Mesenchymal stem cell (in vitro differentiated cells and primary cell): ENCODE measurements around the gene UGT1A3.

Source experiments
- DNase-seq: peaks from one replicate; pipeline ENCODE4 v3.0.0-alpha.2; 2013
- H2AFZ ChIP-seq: one replicate; pipeline ENCODE4 v1.6.1; 2013; ENCODE audit warnings: low read depth, mild to moderate bottlenecking, control low read depth, inconsistent platforms, low read length, moderate library complexity
- H2AK5ac ChIP-seq: 2 replicates; pipeline ENCODE4 v1.6.1; 2013; ENCODE audit warnings: low read length, moderate library complexity, mild to moderate bottlenecking, inconsistent platforms; ENCODE audit not compliant: severe bottlenecking
- H2BK120ac ChIP-seq: one replicate; pipeline ENCODE4 v1.6.1; 2013; ENCODE audit warnings: low read depth, mild to moderate bottlenecking, inconsistent platforms, low read length, moderate library complexity
- H2BK12ac ChIP-seq, 2 experiments: one replicate each; pipeline ENCODE4 v1.6.1; 2013; ENCODE audit warnings: inconsistent platforms in 2 of 2, low read length in 2 of 2, mild to moderate bottlenecking in 2 of 2, moderate library complexity in 2 of 2, control low read depth in 1 of 2
- H2BK15ac ChIP-seq: one replicate; pipeline ENCODE4 v1.6.1; 2013; ENCODE audit warnings: mild to moderate bottlenecking, low read depth, inconsistent platforms; ENCODE audit not compliant: poor library complexity, severe bottlenecking
- H2BK5ac ChIP-seq: 2 replicates; pipeline ENCODE4 v1.6.1; 2013; ENCODE audit warnings: low read depth, mild to moderate bottlenecking, low read length, control low read depth, inconsistent platforms; ENCODE audit not compliant: poor library complexity, severe bottlenecking
- H3K14ac ChIP-seq, 2 experiments: one replicate each; pipeline ENCODE4 v1.6.1; 2013; ENCODE audit warnings: inconsistent platforms in 2 of 2, low read length in 2 of 2, control low read depth in 1 of 2, mild to moderate bottlenecking in 1 of 2, moderate library complexity in 1 of 2
- H3K18ac ChIP-seq, 2 experiments: one replicate each; pipeline ENCODE4 v1.6.1; 2013; ENCODE audit warnings: inconsistent platforms in 2 of 2, low read length in 2 of 2, control low read depth in 1 of 2, low read depth in 1 of 2, mild to moderate bottlenecking in 1 of 2
- H3K23ac ChIP-seq, 2 experiments: one replicate each; pipeline ENCODE4 v1.6.1; 2013; ENCODE audit warnings: inconsistent platforms in 2 of 2, low read length in 2 of 2, mild to moderate bottlenecking in 2 of 2, moderate library complexity in 2 of 2, control low read depth in 1 of 2
- H3K27ac ChIP-seq: 2 replicates; pipeline ENCODE4 v1.5.1; 2013; ENCODE audit warnings: mild to moderate bottlenecking, moderate library complexity, low read length, control low read depth, inconsistent platforms; ENCODE audit not compliant: poor library complexity, severe bottlenecking
- H3K27me3 ChIP-seq, 2 experiments: 2 replicates each; pipeline versions ENCODE4 v1.6.1 to v1.7.0; 2013; ENCODE audit warnings: low read length in 2 of 2, mild to moderate bottlenecking in 2 of 2, moderate library complexity in 2 of 2, control low read depth in 1 of 2, inconsistent platforms in 1 of 2; ENCODE audit not compliant: control insufficient read depth in 1 of 2, insufficient read depth in 1 of 2
- H3K36me3 ChIP-seq, 2 experiments: 2 replicates each; pipeline versions ENCODE4 v1.6.1 to v1.7.0; 2013; ENCODE audit warnings: low read length in 2 of 2, control low read depth in 1 of 2, inconsistent platforms in 1 of 2, low read depth in 1 of 2, mild to moderate bottlenecking in 1 of 2; ENCODE audit not compliant: insufficient read depth in 2 of 2, control insufficient read depth in 1 of 2
- H3K4ac ChIP-seq, 2 experiments: one replicate each; pipeline ENCODE4 v1.6.1; 2013; ENCODE audit warnings: inconsistent platforms in 2 of 2, low read length in 2 of 2, mild to moderate bottlenecking in 2 of 2, moderate library complexity in 2 of 2, control low read depth in 1 of 2, low read depth in 1 of 2
- H3K4me1 ChIP-seq: 2 replicates; pipeline ENCODE4 v1.6.1; 2013; ENCODE audit warnings: low read depth, low read length, control low read depth; ENCODE audit not compliant: control insufficient read depth, insufficient read depth
- H3K4me2 ChIP-seq: 2 replicates; pipeline ENCODE4 v1.6.1; 2013; ENCODE audit warnings: low read length, mild to moderate bottlenecking, inconsistent platforms; ENCODE audit not compliant: poor library complexity, severe bottlenecking
- H3K4me3 ChIP-seq, 2 experiments: 2 replicates each; pipeline versions ENCODE4 v1.5.1 to v1.7.0; 2013; ENCODE audit warnings: low read length in 2 of 2, mild to moderate bottlenecking in 2 of 2, control low read depth in 1 of 2, low read depth in 1 of 2; ENCODE audit not compliant: insufficient read depth in 1 of 2
- H3K79me1 ChIP-seq: replicated peaks from 2 replicates; pipeline ENCODE4 v1.6.1; 2013; ENCODE audit warnings: mild to moderate bottlenecking, control low read depth, low read length, inconsistent platforms; ENCODE audit not compliant: poor library complexity, severe bottlenecking
- H3K9ac ChIP-seq: 2 replicates; pipeline ENCODE4 v1.7.0; 2013; ENCODE audit warnings: mild to moderate bottlenecking, low read length, moderate library complexity
- H3K9me3 ChIP-seq: 2 replicates; pipeline ENCODE4 v1.7.0; 2013; ENCODE audit warnings: mild to moderate bottlenecking, low read length; ENCODE audit not compliant: control insufficient read depth
- H4K8ac ChIP-seq: one replicate; pipeline ENCODE4 v1.6.1; 2013; ENCODE audit warnings: inconsistent platforms, mild to moderate bottlenecking, low read length, moderate library complexity
- H4K91ac ChIP-seq: one replicate; pipeline ENCODE4 v1.6.1; 2013; ENCODE audit warnings: mild to moderate bottlenecking, low read length, inconsistent platforms
- WGBS: methylation state at CpG from one replicate; pipeline ENCODE4 v1.1.7; 2013; ENCODE audit warnings: mixed read lengths; 5-methylcytosine and 5-hydroxymethylcytosine counted together

Gene UGT1A3

GRCh38 chr2:233772583-233772982 is 43.7 kb downstream of the UGT1A3 start:
- Histone ChIP-seq H3K9me3 (peaks cover 3% of the 10 kb centered on the region), H3K9ac (no peak overlapping the region), H2BK15ac (no peak overlapping the region), H2AK5ac (no peak overlapping the region), H2BK5ac (no peak overlapping the region), H3K14ac (no peak overlapping the region), H4K8ac (no peak overlapping the region), H3K4me1 (no peaks in the 10 kb centered on the region), H3K4me3 (no peak overlapping the region), H3K27me3 (peaks cover 9 to 10% of the 10 kb centered on the region in 2 experiments), H4K91ac (no peak overlapping the region), H3K79me1 (no peaks in the 10 kb centered on the region), H3K4ac (no peak overlapping the region), H3K36me3 (no peaks in the 10 kb centered on the region), H2BK12ac (no peak overlapping the region), H2AFZ (no peak overlapping the region), H3K27ac (no peak overlapping the region), H3K4me2 (no peak overlapping the region), H2BK120ac (no peak overlapping the region), H3K23ac (no peak overlapping the region), H3K18ac (no peak overlapping the region)
- WGBS, result 85% methylated on average over 5 of the region's 5 CpGs
- DNase-seq, result no peak

DNA sequence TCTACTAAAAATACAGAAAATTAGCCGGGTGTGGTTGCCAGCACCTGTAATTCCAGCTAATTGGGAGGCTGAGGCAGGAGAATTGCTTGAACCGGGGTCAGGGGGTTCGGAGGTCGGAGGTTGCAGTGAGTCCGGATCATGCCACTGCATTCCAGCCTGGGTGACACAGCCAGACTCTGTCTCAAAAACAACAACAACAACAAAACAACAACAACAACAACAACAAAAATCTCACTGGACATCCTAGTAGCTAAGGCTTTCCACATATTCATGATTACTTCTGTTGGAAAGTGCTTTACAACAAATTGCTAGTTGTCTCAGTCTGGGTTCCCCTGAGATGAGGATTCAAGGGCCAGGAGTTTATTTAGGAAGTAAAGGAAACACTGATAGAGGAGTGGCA is 45.0 kb downstream of the UGT1A3 start:
- peaks cover 3% of the 10 kb centered on the region for H3K9me3 ChIP-seq
- peaks cover 4 to 12% of the 10 kb centered on the region in 2 experiments for H3K27me3 ChIP-seq
- no peak overlapping the region for H3K23ac ChIP-seq
- H3K36me3 ChIP-seq, result no peaks in the 10 kb centered on the region
- H3K79me1 ChIP-seq, result no peaks in the 10 kb centered on the region
- no peak overlapping the region for H4K8ac ChIP-seq
- no peak overlapping the region for H3K4ac ChIP-seq
- H2AFZ ChIP-seq, result no peak overlapping the region
- 60% methylated on average over 5 of the region's 5 CpGs for WGBS
- H2BK5ac ChIP-seq, result no peak overlapping the region
- no peak overlapping the region for H2AK5ac ChIP-seq
- H3K4me1 ChIP-seq, result no peaks in the 10 kb centered on the region
- DNase-seq, result no peak
- H3K18ac ChIP-seq, result no peak overlapping the region
- no peak overlapping the region for H3K4me3 ChIP-seq
- H2BK12ac ChIP-seq, result no peak overlapping the region
- H3K27ac ChIP-seq, result no peak overlapping the region
- no peak overlapping the region for H4K91ac ChIP-seq
- H2BK15ac ChIP-seq, result no peak overlapping the region
- H3K14ac ChIP-seq, result no peak overlapping the region
- H3K9ac ChIP-seq, result no peak overlapping the region
- no peak overlapping the region for H2BK120ac ChIP-seq
- no peak overlapping the region for H3K4me2 ChIP-seq

GRCh38 chr2:233775414-233775813 is 46.6 kb downstream of the UGT1A3 start:
- Histone ChIP-seq H4K8ac (no peak overlapping the region), H2AFZ (no peak overlapping the region), H3K14ac (no peak overlapping the region), H3K79me1 (no peaks in the 10 kb centered on the region), H2AK5ac (no peak overlapping the region), H2BK12ac (no peak overlapping the region), H2BK120ac (no peak overlapping the region), H4K91ac (no peak overlapping the region), H3K4me1 (no peaks in the 10 kb centered on the region), H3K9me3 (peaks cover 3% of the 10 kb centered on the region), H2BK5ac (no peak overlapping the region), H3K18ac (no peak overlapping the region), H3K23ac (no peak overlapping the region), H3K4me3 (no peak overlapping the region), H3K4ac (no peak overlapping the region), H2BK15ac (no peak overlapping the region), H3K36me3 (no peaks in the 10 kb centered on the region), H3K4me2 (no peak overlapping the region), H3K27ac (no peak overlapping the region), H3K9ac (no peak overlapping the region), H3K27me3 (peaks cover 0 to 14% of the 10 kb centered on the region in 2 experiments)
- 80% methylated on average over 6 of the region's 6 CpGs for WGBS
- DNase-seq, result no peak

GRCh38 chr2:233778030-233778429 is 49.2 kb downstream of the UGT1A3 start, which contains the start of gene MROH2A:
MROH2A (plus strand) TSS chr2:233778330; CDS start chr2:233779359, 1,029 bp downstream.
- peaks cover 0 to 14% of the 10 kb centered on the region in 2 experiments for H3K27me3 ChIP-seq
- 90% methylated on average over 2 of the region's 2 CpGs for WGBS
- no peaks in the 10 kb centered on the region for H3K79me1 ChIP-seq
- H3K4me2 ChIP-seq, result no peak within 1 kb of the TSS
- H3K4me3 ChIP-seq, result no peak within 1 kb of the TSS
- no peak within 1 kb of the TSS for H3K23ac ChIP-seq
- H3K14ac ChIP-seq, result no peak within 1 kb of the TSS
- H2BK120ac ChIP-seq, result no peak within 1 kb of the TSS
- no peak within 1 kb of the TSS for H2BK5ac ChIP-seq
- no peak for DNase-seq
- H4K91ac ChIP-seq, result no peak within 1 kb of the TSS
- no peak within 1 kb of the TSS for H2BK15ac ChIP-seq
- H3K4ac ChIP-seq, result no peak within 1 kb of the TSS
- H3K9ac ChIP-seq, result no peak within 1 kb of the TSS
- no peaks in the 10 kb centered on the region for H3K4me1 ChIP-seq
- no peak within 1 kb of the TSS for H3K27ac ChIP-seq
- no peak within 1 kb of the TSS for H4K8ac ChIP-seq
- H3K18ac ChIP-seq, result no peak within 1 kb of the TSS
- no peak within 1 kb of the TSS for H2AK5ac ChIP-seq
- H2BK12ac ChIP-seq, result no peak within 1 kb of the TSS
- H3K36me3 ChIP-seq, result no peaks in the 10 kb centered on the region
- H2AFZ ChIP-seq, result no peak within 1 kb of the TSS
- H3K9me3 ChIP-seq, result peaks cover 3% of the 10 kb centered on the region
